HepG2 (cell line): ENCODE data around the gene POLR2H. TPM values are rescaled to one million over a fixed set of nuclear protein-coding genes. Genes with fewer than 3 reads are reported as not detected.
A peak's percentile ranks its signal among the peaks of the same experiment; 100 is the strongest.

Experiments used
- ATF7-NPFF ChIP-seq: sonication (generic); formaldehyde crosslinking; IDR thresholded peaks from 2 replicates; pipeline ENCODE4 v1.8.1; 2023; ENCODE audit warnings: mild to moderate bottlenecking, low read depth, missing genetic modification reagents, moderate library complexity
- CREB1 ChIP-seq, 2 experiments: fragments of 450-650 bp in 1 of 2; IDR thresholded peaks; 2 replicates each; pipeline ENCODE4 v1.6.1; 2016 to 2017; ENCODE audit warnings: control low read depth in 1 of 2, mild to moderate bottlenecking in 1 of 2, missing compliant biosample characterization in 1 of 2, missing genetic modification characterization in 1 of 2
- JUND ChIP-seq: sonication (generic); formaldehyde crosslinking; IDR thresholded peaks from 2 replicates; pipeline ENCODE4 v1.8.0; 2022; ENCODE audit warnings: mild to moderate bottlenecking, missing genetic modification reagents
- KLF13 ChIP-seq: sonication (generic); formaldehyde crosslinking; IDR thresholded peaks from 2 replicates; pipeline ENCODE4 v1.4.0; 2020; ENCODE audit warnings: mild to moderate bottlenecking, missing genetic modification reagents
- MNT ChIP-seq: fragments of 450-650 bp; IDR thresholded peaks from 2 replicates; pipeline ENCODE4 v1.6.1; 2016
- NFIC ChIP-seq: IDR thresholded peaks from 2 replicates; pipeline ENCODE4 v1.6.1; 2012; ENCODE audit warnings: mild to moderate bottlenecking, low read length, inconsistent platforms
- RFX5 ChIP-seq: IDR thresholded peaks from 2 replicates; pipeline ENCODE4 v1.6.1; 2011; ENCODE audit warnings: low read depth, low read length, improper control_type of control experiment
- SNAPC4 ChIP-seq: sonication (generic); formaldehyde crosslinking; IDR thresholded peaks from 2 replicates; pipeline ENCODE4 v1.4.0; 2020; ENCODE audit warnings: mild to moderate bottlenecking, missing genetic modification reagents
- THAP7 ChIP-seq: sonication (generic); formaldehyde crosslinking; IDR thresholded peaks from 2 replicates; pipeline ENCODE4 v1.8.1; 2023; ENCODE audit warnings: mild to moderate bottlenecking, missing genetic modification reagents
- ZNF260 ChIP-seq: sonication (generic); formaldehyde crosslinking; IDR thresholded peaks from 2 replicates; pipeline ENCODE4 v1.4.0; 2020; ENCODE audit warnings: missing genetic modification reagents, low read depth, mild to moderate bottlenecking, borderline replicate concordance
- ZNF460 ChIP-seq: sonication (generic); formaldehyde crosslinking; IDR thresholded peaks from 2 replicates; pipeline ENCODE4 v1.5.1; 2020; ENCODE audit warnings: missing genetic modification reagents, mild to moderate bottlenecking, borderline replicate concordance
- ZNF512B ChIP-seq: sonication (generic); formaldehyde crosslinking; IDR thresholded peaks from 2 replicates; pipeline ENCODE4 v1.5.1; 2020; ENCODE audit warnings: missing genetic modification reagents, mild to moderate bottlenecking, borderline replicate concordance
- ZNF569 ChIP-seq: sonication (generic); formaldehyde crosslinking; IDR thresholded peaks from 2 replicates; pipeline ENCODE4 v1.5.0; 2020; ENCODE audit warnings: mild to moderate bottlenecking, missing genetic modification reagents, moderate library complexity, borderline replicate concordance
- ZNF746 ChIP-seq: sonication (generic); formaldehyde crosslinking; IDR thresholded peaks from 2 replicates; pipeline ENCODE4 v1.8.0; 2022; ENCODE audit warnings: mild to moderate bottlenecking, missing genetic modification reagents
- ZNF784 ChIP-seq: sonication (generic); formaldehyde crosslinking; IDR thresholded peaks from 2 replicates; pipeline ENCODE4 v1.5.1; 2020; ENCODE audit warnings: missing genetic modification reagents, mild to moderate bottlenecking, borderline replicate concordance
- ZSCAN31 ChIP-seq: sonication (generic); formaldehyde crosslinking; IDR thresholded peaks from 2 replicates; pipeline ENCODE4 v1.5.0; 2020; ENCODE audit warnings: low read depth, mild to moderate bottlenecking, missing genetic modification reagents
- polyA plus RNA-seq, 8 experiments: library from polyadenylated mRNA; depleted of rRNA in 3 of 8; stranded (reverse) in 7 of 8; unstranded in 1 of 8; fragments of >200 nt; fragmentation: Illumina TruSeq in 4 of 8; extraction: Trizol in 4 of 8; gene quantifications; 2 replicates each; pipeline versions ENCODE4 v1.2.1 to v1.2.3, GENCODE V29; 2011 to 2016; ENCODE audit warnings: low read depth in 4 of 8, missing spikeins in 1 of 8, mixed read lengths in 1 of 8; ENCODE audit not compliant: insufficient read depth in 1 of 8
- total RNA-seq, 5 experiments: library from RNA; depleted of rRNA; stranded (reverse); fragments of >200 nt; fragmentation: Illumina TruSeq; extraction: Trizol; gene quantifications; 2 replicates each; pipeline ENCODE4 v1.2.3, GENCODE V29; 2016; ENCODE audit warnings: low read depth in 1 of 5

The POLR2H gene
- total and polyA plus RNA-seq, 2 of the 13 experiments (the other 11 are each of a cell fraction or from before 2014, with no cell fraction given) = 118 to 194 TPM

GRCh38 chr3:184414418-184415202 is 53.1 kb downstream of the POLR2H start (continued):
- TF ChIP-seq MNT (peak; percentile 46), ZNF512B (CRISPR knock-in tag) (no peak), ZNF260 (CRISPR knock-in tag) (no peak), CREB1 (IDR thresholded peaks at IDR 0.05) (peak; percentile 29; the same call in 1 of the 2 replicates), CREB1 (CRISPR knock-in tag; IDR thresholded peaks at IDR 0.05) (no peak), RFX5 (no peak), ZNF784 (no peak), ZSCAN31 (CRISPR knock-in tag) (no peak), ATF7-NPFF (CRISPR knock-in tag) (no peak), ZNF746 (no peak), JUND (CRISPR knock-in tag) (no peak), KLF13 (CRISPR knock-in tag) (no peak), ZNF460 (no peak), SNAPC4 (CRISPR knock-in tag) (no peak), ZNF569 (CRISPR knock-in tag) (no peak), THAP7 (CRISPR knock-in tag) (no peak), NFIC (no peak)
